Ishikawa (cell line): ENCODE results near the gene FGD5.

Source experiments
- CEBPB ChIP-seq: IDR thresholded peaks from 2 replicates; pipeline ENCODE4 v1.6.1; 2012
- CREB1 ChIP-seq: IDR thresholded peaks from 2 replicates; pipeline ENCODE4 v1.6.1; 2012; ENCODE audit warnings: low read depth
- EP300 ChIP-seq: IDR thresholded peaks from 2 replicates; pipeline ENCODE4 v1.6.1; 2012; ENCODE audit warnings: borderline replicate concordance
- FOXM1 ChIP-seq: IDR thresholded peaks from 2 replicates; pipeline ENCODE4 v1.6.1; 2012; ENCODE audit warnings: low read depth, borderline replicate concordance
- TAF1 ChIP-seq: IDR thresholded peaks from 2 replicates; pipeline ENCODE4 v1.6.1; 2012; ENCODE audit warnings: low read depth, mild to moderate bottlenecking
- TCF12 ChIP-seq: IDR thresholded peaks from 2 replicates; pipeline ENCODE4 v1.6.1; 2012; ENCODE audit warnings: low read depth
- YY1 ChIP-seq: IDR thresholded peaks from 2 replicates; pipeline ENCODE4 v1.6.1; 2012; ENCODE audit warnings: low read depth
- ZBTB7A ChIP-seq: IDR thresholded peaks from 2 replicates; pipeline ENCODE4 v1.6.1; 2012; ENCODE audit warnings: low read depth
- TF ChIP-seq, protein P1 (sequence below): IDR thresholded peaks from 2 replicates; pipeline ENCODE4 v1.6.1; 2012; ENCODE audit warnings: low read depth, mild to moderate bottlenecking
- TF ChIP-seq, protein P2 (sequence below): IDR thresholded peaks from 2 replicates; pipeline ENCODE4 v1.6.1; 2012

DNA sequence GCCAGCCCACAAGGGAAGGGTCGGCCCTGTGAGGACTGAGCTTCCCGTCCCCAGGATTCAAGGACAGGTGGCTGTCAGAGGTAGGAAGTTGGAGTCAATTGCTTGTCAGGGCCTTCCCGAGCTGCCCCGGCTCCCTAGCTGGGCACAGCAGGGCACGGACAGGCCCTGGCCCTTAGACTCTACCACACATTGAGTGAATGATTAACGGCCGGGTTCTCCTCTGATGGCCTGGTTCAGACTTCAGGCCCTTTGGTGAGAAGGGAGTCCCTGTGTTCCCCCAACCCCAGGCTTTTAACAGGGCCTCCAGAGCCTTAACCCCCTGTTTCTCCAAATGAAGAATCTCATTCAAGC is 16.4 kb upstream of the FGD5 start:
- no peak for TF ChIP-seq YY1
- TF ChIP-seq, protein P1, sequence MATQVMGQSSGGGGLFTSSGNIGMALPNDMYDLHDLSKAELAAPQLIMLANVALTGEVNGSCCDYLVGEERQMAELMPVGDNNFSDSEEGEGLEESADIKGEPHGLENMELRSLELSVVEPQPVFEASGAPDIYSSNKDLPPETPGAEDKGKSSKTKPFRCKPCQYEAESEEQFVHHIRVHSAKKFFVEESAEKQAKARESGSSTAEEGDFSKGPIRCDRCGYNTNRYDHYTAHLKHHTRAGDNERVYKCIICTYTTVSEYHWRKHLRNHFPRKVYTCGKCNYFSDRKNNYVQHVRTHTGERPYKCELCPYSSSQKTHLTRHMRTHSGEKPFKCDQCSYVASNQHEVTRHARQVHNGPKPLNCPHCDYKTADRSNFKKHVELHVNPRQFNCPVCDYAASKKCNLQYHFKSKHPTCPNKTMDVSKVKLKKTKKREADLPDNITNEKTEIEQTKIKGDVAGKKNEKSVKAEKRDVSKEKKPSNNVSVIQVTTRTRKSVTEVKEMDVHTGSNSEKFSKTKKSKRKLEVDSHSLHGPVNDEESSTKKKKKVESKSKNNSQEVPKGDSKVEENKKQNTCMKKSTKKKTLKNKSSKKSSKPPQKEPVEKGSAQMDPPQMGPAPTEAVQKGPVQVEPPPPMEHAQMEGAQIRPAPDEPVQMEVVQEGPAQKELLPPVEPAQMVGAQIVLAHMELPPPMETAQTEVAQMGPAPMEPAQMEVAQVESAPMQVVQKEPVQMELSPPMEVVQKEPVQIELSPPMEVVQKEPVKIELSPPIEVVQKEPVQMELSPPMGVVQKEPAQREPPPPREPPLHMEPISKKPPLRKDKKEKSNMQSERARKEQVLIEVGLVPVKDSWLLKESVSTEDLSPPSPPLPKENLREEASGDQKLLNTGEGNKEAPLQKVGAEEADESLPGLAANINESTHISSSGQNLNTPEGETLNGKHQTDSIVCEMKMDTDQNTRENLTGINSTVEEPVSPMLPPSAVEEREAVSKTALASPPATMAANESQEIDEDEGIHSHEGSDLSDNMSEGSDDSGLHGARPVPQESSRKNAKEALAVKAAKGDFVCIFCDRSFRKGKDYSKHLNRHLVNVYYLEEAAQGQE = no peak
- TF ChIP-seq TAF1 = no peak
- no peak for TF ChIP-seq CEBPB
- TF ChIP-seq EP300 = no peak
- TF ChIP-seq FOXM1 = no peak
- no peak for TF ChIP-seq CREB1
- TF ChIP-seq ZBTB7A = no peak
- TF ChIP-seq, protein P2, sequence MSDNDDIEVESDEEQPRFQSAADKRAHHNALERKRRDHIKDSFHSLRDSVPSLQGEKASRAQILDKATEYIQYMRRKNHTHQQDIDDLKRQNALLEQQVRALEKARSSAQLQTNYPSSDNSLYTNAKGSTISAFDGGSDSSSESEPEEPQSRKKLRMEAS = no peak
- no peak for TF ChIP-seq TCF12
